SU-DHL-6 (cell line): Measurements from ENCODE around the gene ARHGAP22.

ENCODE experiments used
- H2AFZ ChIP-seq: fragments of 200-600 bp; sonication (generic); 2 replicates; pipeline ENCODE4 v1.6.1; 2014; ENCODE audit warnings: low read depth, mild to moderate bottlenecking, moderate library complexity, mixed read lengths, antibody characterized with exemption, low read length; ENCODE audit not compliant: severe bottlenecking
- H3F3A ChIP-seq: fragments of 200-600 bp; shearing (Covaris generic); 2 replicates; pipeline ENCODE4 v1.6.0; 2016; ENCODE audit warnings: antibody characterized with exemption, mild to moderate bottlenecking; ENCODE audit not compliant: insufficient read depth
- H3K27ac ChIP-seq: fragments of 200-600 bp; sonication (generic); 2 replicates; pipeline ENCODE4 v1.5.1; 2016; ENCODE audit warnings: low read depth, mild to moderate bottlenecking, low read length, moderate library complexity, mixed read lengths
- H3K27me3 ChIP-seq: fragments of 200-600 bp; sonication (generic), shearing (Covaris generic); 2 replicates; pipeline ENCODE4 v1.6.0; 2014; ENCODE audit warnings: mild to moderate bottlenecking, low read length
- H3K36me3 ChIP-seq: fragments of 200-600 bp; sonication (generic); 2 replicates; pipeline ENCODE4 v1.6.1; 2014; ENCODE audit warnings: mild to moderate bottlenecking, low read length, mixed read lengths
- H3K4me2 ChIP-seq: fragments of 300-600, 200-600 bp; shearing (Covaris generic), sonication (generic); 2 replicates; pipeline ENCODE4 v1.6.0; 2014; ENCODE audit warnings: low read length, low read depth, mild to moderate bottlenecking; ENCODE audit not compliant: poor library complexity, severe bottlenecking
- H3K4me3 ChIP-seq: fragments of 200-600 bp; sonication (generic); 2 replicates; pipeline ENCODE4 v1.5.1; 2014; ENCODE audit warnings: antibody characterized with exemption, low read length, mild to moderate bottlenecking, mixed read lengths; ENCODE audit not compliant: insufficient read depth, poor library complexity, severe bottlenecking
- H3K79me2 ChIP-seq: fragments of 200-600 bp; sonication (generic); 2 replicates; pipeline ENCODE4 v1.6.1; 2014; ENCODE audit warnings: mild to moderate bottlenecking, low read length, moderate library complexity; ENCODE audit not compliant: insufficient read depth
- H3K9ac ChIP-seq: fragments of 200-600 bp; sonication (generic); 2 replicates; pipeline ENCODE4 v1.7.0; 2014; ENCODE audit warnings: mild to moderate bottlenecking, low read length
- H3K9me2 ChIP-seq: fragments of 200-600 bp; sonication (generic); replicated peaks from 2 replicates; pipeline ENCODE4 v1.6.1; 2014; ENCODE audit warnings: low read length; ENCODE audit not compliant: insufficient read depth
- H3K9me3 ChIP-seq: fragments of 200-600 bp; sonication (generic); 2 replicates; pipeline ENCODE4 v1.6.1; 2014; ENCODE audit warnings: low read length, mixed read lengths; ENCODE audit not compliant: insufficient read depth
- H4K20me1 ChIP-seq: fragments of 200-600 bp; sonication (generic); 2 replicates; pipeline ENCODE4 v1.6.1; 2014; ENCODE audit warnings: low read depth, mild to moderate bottlenecking, antibody characterized with exemption, low read length, moderate library complexity, mixed read lengths
- CTCF ChIP-seq: fragments of 200-600 bp; sonication (generic); IDR thresholded peaks from one replicate; pipeline ENCODE4 v1.5.1; 2017; ENCODE audit warnings: antibody characterized with exemption, mild to moderate bottlenecking, low read length, moderate library complexity; ENCODE audit not compliant: insufficient read depth, poor library complexity, severe bottlenecking
- EZH2phosphoT487 ChIP-seq: fragments of 200-600 bp; sonication (generic), shearing (Covaris generic); conservative IDR thresholded peaks from 2 replicates; pipeline ENCODE4 v1.6.1; 2018; ENCODE audit warnings: mild to moderate bottlenecking, antibody characterized with exemption, low read length, moderate library complexity, mixed read lengths

Gene ARHGAP22

DNA sequence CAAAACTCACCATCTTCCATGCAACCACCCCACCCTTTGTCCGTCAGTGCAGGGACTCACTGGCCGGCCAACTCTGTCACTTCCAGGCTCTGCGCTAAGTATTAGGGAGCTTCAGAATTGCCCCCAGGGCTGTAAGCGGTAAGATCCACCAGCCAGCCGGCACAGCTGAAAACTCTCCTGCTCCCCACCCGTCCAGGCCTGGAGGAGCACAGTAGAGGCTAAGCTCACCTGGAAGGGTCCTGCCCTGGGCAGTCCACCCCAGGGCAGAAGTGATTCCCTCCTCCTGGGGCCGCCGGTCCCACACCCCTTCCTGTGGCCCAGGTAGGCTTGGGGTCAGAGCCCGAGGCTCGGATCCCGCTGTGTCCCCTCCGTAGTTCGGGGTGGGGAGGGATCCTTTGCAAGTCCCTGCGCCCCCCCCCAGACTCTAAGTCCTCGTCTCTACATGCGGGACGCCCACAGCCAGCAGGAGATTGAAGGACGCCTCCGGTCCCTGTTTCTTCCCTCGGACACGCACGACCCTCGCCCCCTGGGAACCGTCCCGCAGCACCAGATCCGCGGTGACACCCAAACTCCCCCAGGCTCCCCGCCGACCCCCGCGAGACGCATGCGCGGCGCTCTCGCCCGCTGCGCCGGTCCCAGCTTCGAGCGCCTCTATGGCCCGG is 138.9 kb downstream of the ARHGAP22 start:
- Histone ChIP-seq H3K27ac (no peak overlapping the region), H3K4me2 (no peak overlapping the region), H3K79me2 (no peaks in the 10 kb centered on the region), H3K9me2 (no peaks in the 10 kb centered on the region), H3K4me3 (no peak overlapping the region), H3F3A (no peaks in the 10 kb centered on the region), H2AFZ (no peak overlapping the region), H3K9me3 (no peaks in the 10 kb centered on the region), H3K36me3 (no peaks in the 10 kb centered on the region), H3K9ac (no peak overlapping the region), H4K20me1 (no peaks in the 10 kb centered on the region), H3K27me3 (no peaks in the 10 kb centered on the region)
- TF ChIP-seq CTCF, result no peak
- no peak for TF ChIP-seq EZH2phosphoT487

DNA sequence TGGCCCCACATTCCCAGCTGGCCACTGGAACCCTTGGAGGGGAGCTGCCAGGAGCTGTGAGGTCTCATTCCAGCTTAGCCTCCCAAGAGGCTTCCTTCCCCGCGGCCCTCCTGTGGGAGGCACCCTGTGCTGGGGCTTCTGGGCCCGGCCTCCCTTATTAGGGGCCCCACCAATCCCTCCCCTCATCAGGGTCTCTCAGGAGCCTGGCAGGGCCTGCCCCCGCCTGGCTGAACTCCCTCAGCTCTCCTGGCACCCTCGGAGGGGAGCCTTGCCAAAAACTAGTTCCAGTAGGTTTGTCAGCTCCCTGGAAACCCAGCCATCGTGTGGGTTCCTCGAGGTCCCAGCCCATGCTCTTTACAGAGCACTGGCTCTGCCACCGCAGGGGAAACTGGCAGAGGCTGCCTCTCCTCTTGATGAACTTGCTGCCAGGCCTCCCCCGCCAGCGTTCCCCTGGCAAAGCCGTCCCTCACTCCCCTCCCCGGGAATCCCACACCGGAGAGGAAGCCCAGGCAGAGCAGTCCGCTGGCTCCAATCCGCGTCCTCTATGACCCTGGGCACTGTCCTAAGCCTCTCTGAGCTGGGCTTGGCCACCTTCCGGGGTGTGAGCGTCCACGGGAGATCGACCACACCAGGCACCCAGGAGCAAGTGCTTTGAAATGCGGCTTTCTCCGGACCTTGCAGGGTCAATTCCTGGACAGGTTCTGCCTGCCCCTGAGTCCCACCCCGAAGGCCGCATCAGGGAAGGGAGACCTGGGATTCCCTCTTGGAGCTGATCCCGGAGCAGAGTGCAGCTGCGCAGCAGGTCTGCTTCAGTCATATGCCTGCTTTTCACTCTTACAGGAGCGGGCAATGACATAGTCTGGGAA is 139.8 kb downstream of the ARHGAP22 start:
- Histone ChIP-seq H3K36me3 (no peaks in the 10 kb centered on the region), H3K9ac (no peak overlapping the region), H3F3A (no peaks in the 10 kb centered on the region), H3K4me2 (no peak overlapping the region), H3K27ac (no peak overlapping the region), H3K4me3 (no peak overlapping the region), H2AFZ (no peak overlapping the region), H4K20me1 (no peaks in the 10 kb centered on the region), H3K9me3 (no peaks in the 10 kb centered on the region), H3K9me2 (no peaks in the 10 kb centered on the region), H3K27me3 (no peaks in the 10 kb centered on the region), H3K79me2 (no peaks in the 10 kb centered on the region)
- no peak for TF ChIP-seq EZH2phosphoT487
- TF ChIP-seq CTCF, result no peak

DNA sequence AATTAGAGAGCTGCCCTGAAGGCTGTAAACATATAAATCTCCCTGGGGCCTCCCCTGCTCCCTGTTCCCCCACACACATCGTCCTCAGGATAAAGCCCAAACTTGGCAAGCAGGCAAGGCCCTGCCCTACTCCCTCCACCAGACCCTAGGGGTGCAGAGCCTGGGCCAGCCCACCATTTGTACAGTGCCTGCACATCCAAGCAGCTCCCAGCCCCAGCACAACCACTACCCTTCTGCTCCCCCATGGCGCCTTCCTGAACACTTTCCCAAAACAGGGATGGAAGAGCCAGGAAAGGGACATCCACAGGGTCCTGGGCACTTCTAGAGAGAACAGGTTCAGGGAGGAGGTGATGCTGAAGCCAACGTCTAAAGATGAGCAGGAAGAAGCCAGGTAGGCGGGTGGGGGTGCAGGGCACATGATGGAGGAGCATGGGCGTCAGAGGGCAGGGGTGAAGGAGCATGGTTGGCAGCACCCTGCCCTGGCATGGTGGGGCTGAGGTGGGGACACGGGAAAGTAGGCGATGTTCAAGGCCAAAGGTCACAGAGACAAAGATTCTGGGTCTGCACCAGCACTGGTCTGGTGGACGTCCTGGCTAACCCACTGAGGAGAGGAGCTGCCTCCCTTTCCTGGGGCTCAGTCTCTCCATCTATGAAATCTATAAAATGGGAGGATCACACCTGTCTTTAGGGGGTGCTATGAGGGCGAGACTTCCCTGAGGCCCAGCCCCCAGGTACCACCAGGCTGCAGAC is 140.6 kb downstream of the ARHGAP22 start:
- Histone ChIP-seq H3K27me3 (no peaks in the 10 kb centered on the region), H3K27ac (no peak overlapping the region), H3K9me2 (no peaks in the 10 kb centered on the region), H3K4me3 (no peak overlapping the region), H3K4me2 (no peak overlapping the region), H3F3A (no peaks in the 10 kb centered on the region), H2AFZ (no peak overlapping the region), H3K9me3 (no peaks in the 10 kb centered on the region), H3K36me3 (no peaks in the 10 kb centered on the region), H3K79me2 (no peaks in the 10 kb centered on the region), H4K20me1 (no peaks in the 10 kb centered on the region), H3K9ac (no peak overlapping the region)
- no peak for TF ChIP-seq CTCF
- no peak for TF ChIP-seq EZH2phosphoT487
